Stimulated activated naive CD4-positive, alpha-beta T cell (primary cell): Measurements from ENCODE around the gene AREG.

Source experiments
- DNase-seq, 6 experiments: peaks; one replicate each; lab custom pipeline; 2025; lab: John Stamatoyannopoulos, UW

The AREG gene, protein sequence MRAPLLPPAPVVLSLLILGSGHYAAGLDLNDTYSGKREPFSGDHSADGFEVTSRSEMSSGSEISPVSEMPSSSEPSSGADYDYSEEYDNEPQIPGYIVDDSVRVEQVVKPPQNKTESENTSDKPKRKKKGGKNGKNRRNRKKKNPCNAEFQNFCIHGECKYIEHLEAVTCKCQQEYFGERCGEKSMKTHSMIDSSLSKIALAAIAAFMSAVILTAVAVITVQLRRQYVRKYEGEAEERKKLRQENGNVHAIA

DNA sequence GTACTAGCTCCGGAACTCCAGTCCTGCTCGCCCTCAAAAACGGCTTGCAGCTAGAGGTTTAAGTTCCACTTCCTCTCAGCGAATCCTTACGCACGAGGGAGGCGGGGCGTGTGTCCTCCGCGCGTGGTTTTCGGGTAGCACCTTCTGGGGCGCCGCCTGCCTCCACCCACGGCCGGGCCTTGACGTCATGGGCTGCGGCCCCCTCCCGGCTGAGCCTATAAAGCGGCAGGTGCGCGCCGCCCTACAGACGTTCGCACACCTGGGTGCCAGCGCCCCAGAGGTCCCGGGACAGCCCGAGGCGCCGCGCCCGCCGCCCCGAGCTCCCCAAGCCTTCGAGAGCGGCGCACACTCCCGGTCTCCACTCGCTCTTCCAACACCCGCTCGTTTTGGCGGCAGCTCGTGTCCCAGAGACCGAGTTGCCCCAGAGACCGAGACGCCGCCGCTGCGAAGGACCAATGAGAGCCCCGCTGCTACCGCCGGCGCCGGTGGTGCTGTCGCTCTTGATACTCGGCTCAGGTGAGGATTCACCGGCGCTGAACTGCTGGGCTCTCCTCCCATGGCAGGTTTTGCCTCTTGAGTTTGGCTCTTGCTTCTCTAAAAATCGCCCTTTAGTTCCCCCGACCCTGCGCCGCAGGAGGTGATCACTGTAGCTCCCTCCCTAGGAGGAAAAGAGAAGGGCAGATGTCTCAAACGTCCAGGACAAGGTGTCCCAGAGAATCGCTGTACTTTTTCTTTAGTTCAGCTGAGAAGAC lies at the start of gene AREG:
Gene AREG (plus strand): TSS at position 246 of the 752 bp plus-strand sequence. CDS start 210 bp downstream, at position 456.
- DNase-seq = peak; percentile 87 to 94 (median 93)

DNA sequence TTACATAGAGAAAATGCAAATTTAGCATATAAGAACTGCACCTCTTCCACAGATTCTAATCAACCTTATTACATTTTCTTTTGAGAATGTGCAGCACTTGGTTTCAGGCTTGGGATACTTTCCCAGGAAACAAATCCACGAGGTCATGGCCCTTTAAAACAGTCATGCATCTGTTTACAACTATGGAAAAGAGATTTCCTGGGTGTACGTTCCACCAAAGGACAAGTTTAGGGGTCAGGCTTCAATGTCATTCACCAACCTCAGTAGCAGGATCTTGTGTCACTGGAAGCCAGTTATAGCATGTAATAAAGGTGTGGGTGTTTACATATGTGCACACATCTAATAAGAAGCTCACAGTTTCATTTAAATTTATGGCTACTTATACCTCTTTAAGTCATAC lies 49.3 kb upstream of the AREG start:
- no peak for DNase-seq

DNA sequence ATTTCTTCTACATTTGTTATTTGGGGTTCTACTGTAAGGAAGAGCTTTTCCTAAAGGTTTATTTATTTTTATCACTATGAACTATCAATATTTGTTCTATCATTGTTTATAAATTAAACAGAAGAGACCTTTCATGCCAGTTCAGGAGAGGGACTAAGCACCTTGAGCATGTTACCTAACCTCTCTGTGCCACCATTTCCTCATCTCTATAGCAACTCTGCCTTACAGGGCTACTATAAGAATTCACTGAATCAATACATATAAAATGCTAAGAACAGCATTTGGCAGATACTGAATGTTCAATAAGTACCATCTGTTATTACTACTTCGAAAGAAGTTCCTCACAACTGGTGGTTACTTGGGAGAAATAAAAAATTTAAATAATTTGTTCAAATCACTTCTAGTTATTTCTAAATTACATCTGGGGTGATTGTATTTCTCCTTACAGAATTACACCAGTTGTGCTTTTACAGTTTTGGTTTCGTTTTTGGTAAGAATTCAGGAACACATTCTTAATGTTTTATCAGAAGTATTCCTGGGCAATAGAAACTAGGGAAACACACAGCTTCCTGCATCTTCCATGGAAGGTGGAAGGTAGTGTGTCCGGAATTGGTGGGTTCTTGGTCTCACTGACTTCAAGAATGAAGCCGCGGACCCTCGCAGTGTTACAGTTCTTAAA lies 47.0 kb upstream of the AREG start:
- DNase-seq = peak in 4 of 6 experiments; percentile 6 to 71 (median 64)

DNA sequence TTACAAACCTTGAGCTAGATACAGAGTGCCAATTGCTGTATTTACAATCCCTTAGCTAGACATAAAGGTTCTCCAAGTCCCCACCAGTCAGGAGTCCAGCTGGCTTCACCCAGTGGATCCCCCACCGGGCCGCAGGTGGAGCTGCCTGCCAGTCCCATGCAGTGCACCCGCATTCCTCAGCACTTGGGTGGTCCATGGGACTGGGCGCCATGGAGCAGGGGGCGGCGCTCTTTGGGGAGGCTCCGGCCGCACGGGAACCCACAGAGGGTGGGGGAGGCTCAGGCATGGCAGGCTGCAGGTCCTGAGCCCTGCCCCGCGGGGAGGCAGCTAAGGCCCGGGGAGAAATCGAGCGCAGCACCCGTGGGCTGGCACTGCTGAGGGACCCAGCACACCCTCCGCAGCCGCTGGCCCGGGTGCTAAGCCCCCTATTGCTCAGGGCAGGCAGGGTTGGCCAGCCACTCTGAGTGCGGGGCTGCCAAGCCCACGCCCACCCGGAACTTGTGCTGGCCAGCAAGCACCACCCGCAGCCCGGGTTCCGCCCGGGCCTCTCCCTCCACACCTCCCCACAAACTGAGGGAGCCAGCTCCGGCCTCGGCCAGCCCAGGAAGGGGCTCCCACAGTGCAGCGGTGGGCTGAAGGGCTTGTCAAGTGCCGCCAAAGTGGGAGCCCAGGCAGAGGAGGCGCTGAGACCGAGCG lies 45.9 kb upstream of the AREG start:
- DNase-seq = peak in 1 of 6 experiments; percentile 2

DNA sequence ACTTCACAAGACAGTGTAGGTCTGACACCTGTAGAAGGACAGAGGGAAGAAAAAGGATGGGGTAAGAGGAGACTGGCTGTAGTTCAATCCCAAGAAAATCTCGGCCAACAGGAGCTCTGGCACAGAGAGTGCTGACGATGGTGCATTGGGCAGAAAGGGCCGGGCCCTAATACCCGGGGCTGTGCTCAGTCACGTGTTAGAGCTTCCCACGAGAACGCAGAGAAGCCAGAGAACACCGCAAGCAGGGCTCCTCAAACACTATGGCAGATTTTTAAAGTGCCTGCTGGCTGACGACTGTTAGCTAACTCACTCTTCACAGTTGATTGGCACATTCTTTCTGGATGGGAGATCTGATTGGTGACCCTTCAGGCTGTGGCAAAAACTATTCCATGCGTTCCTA lies 44.5 kb upstream of the AREG start:
- no peak for DNase-seq

DNA sequence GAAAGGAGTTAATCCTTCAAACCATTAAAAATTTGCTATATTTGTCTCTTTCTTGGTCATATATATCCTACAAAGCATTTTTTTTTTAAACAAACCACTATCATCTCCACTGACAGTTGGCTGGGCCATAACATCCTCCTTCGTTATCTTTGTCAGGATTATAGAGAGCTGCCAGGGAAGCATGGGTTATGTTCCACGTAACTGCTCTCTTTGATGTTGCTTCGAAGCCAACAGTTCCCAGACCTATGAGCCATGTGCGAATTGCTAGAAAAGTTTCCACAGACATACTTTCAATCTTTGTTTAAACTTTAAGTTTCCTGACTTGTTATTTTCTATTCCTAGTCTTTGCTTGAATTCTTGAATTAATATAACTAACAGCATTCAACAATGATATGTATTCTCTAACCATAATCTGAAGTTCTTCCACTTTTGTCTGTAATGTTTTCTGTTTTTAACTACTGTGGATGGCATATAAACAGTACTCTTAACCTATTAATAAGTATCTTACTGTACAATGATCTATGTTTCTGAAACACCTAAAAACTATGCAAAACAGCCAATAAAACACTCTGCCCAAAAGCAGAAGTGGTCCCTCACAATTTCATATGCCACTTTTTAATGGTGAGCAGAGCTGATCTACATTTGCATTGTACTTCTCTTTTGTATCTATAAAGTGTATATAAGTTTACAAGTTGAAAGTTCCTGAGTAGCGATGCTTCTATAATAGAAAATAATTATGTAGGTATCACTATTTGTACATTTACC lies 42.1 kb upstream of the AREG start:
- DNase-seq = no peak

DNA sequence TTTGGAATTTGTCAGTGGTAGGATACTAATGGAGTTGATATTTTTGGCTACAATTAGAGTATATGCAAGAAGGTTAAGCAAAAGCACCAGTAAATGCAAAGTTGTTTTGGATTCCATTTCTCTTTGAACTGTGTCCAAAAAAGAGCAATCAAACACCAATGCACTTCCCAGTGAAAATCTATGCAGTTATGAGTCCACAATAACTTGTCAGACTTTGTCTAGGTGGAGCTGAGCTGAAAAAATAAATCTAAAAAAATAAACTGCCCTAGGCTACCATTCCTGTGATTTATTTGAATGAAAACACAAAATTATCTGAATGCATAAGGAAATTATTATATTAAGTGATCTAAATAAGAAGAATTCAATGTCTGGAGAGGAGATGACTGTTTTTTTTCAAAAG lies 37.0 kb upstream of the AREG start:
- DNase-seq = no peak

DNA sequence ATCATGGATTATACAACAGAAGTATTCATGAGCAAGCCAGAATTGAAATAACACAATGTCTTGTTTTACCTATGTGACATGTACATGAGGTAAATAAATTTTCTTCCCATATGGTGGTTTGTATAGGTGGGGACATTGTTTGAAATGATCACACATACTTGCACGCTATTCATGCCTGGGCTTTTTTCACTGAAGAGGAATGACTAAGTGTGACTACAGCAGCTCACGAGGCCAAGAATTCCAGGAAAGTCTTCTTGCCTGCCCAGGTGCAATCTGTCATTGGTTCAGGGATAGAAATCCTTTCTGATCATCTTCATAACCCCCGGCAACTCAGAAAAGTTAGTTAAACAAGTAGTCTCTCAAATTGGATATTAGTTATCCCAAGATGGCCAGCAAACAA lies 36.3 kb upstream of the AREG start:
- no peak for DNase-seq

DNA sequence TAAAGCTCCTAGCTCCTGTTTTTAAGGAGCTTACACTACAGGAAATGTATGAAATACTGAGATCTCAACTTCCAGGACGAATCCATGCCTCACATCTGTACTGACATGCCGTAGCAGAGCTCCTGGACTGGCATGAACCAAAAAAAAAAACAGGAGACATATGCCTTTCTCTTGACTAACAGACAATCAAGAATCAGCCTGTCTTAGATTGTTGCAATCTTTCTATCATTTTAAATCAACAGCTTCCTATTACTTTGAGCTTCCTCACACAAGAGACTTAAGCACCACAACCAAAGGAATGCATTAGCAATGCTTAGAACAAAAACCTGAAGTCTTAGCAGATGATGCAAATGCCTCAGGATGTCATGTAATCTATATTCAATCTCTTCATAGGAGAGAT lies 34.7 kb upstream of the AREG start:
- DNase-seq = no peak

DNA sequence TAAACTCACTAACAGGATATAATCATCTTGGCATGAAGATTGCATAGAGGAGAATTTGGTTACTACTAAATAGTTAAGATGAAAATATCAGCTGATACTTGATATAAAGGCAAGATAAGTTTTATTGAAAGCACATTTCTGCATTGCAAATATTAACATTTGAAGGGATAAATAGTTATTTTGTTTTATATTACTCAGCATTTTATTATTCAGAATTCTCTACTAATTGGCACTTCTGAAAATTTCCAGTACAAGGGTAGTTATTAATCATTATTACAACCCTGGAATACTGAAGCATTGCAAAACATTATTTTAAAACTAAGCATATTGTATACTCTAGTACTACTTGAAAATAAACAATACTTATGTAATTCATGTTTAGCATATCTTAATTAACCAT lies 32.7 kb upstream of the AREG start:
- DNase-seq = no peak

DNA sequence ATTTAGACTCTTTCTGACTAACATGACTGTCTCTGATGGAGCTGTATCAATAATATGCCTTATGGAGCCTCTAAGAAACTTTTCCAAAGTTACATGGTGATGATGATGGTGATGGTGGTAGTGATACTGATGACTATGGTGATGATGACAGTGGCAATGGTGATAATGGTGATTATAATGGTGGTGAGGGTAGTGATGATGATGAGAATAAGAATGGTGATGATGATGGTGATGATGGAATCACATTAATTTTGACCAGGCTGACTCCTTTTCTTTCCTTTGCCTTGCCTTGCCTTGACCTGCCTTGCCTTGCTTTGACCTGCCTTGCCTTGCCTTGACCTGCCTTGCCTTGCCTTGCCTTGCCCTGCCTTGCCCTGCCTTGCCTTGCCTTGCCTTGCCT lies 31.7 kb upstream of the AREG start:
- no peak for DNase-seq

DNA sequence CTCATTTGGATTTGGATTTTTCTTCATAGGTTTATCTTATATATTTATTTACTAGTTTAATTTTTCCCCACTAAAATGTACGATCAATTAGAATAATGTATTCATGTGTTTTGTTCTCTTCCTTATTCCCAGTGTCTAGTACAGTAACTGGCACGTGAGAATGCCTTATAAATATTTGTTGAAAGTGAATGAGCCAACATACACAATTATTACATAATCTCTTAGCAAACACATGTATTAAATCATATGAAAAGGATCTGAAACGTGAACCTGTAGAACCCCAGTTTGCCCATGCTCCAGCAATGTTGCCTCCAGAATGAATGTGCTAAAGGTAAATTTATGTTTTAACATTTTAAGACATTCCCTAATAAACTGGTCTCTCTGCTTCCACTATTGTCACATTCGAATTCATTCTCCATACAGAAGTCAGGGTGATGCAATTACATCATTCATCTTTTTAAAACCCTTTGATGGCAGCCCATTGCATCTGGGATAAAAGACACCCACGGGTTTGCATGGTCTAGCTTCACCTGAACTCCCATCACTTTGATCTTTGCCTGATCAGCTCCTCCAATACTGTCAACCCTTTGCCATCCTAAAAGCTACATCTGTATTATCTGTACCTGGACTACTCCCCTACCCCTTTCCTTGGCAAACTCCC lies 30.7 kb upstream of the AREG start:
- DNase-seq = no peak

DNA sequence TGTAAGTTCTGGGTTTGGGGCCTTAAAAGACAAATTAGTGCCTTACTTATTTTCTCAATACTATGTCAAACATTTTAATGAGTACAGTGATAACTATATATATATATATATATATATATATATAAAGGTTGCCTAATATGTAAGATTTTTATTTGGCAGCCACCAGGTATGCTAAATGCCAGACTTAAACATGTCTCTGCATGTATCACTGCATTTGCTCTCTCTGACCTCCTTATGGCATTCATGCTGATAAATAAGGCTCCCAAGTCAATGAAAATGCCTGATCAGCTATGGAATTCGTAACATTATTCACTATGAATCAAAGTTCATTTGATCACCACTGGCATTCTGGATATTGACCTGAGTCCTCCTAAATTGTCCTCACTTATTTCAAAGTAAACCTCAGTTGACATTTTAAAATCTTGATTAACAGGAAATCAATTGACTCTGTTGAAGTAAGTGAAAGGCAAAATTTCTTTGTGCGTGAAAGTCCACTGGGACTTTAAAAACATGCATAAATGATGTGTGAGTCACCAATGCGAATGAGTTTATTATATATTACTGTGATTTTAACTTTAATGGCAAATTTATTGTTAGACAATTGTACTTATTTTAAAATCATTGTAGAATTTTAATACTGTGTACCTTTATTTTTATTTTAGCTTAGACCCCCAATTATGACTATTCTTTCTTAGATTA lies 29.2 kb upstream of the AREG start:
- no peak for DNase-seq

DNA sequence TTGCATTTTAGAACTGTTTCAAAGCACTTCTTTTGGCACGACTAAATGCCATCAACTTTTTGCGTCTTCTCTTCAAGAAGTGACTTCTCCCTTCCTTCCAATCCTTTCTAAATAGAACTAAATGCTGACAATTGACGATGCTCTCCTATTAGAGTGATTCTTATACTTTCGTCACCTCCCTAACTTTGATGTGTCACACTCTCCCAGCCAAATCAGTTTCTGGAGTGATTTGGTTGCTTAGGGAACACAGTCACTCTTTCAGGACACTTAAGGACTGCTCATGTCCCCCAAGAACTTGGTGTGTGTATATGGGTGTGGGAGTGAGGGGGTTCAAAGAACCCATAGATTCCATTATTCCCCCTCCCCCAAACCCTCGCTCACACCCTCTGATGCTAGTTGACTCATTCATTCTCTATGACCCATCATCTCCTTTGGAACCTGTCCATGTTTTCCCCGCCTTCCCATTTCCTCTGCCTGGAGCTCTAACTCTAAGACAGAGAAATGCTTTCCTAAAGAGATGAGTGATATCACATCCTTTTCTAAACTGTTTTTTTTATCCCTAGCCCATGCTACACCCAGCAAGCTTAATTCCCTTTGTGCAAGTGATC lies 26.8 kb upstream of the AREG start:
- no peak for DNase-seq

DNA sequence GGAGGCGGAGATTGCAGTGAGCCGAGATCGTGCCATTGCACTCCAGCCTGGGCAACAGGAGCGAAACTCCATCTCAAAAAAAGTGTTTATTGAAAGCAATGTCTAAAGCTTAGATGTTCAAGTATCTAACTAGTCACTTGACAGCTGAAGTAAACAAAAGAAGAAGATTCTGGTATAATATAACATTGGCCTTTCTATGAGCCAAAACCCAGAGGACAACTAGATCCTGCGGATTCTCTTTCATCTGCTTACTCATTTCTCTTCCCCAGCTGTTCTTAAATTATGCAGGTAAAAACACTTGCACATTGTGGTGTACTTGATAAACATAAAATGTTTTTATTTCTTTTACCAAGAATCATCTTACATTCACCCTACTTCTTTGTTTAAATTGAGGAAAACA lies 24.1 kb upstream of the AREG start:
- no peak for DNase-seq

DNA sequence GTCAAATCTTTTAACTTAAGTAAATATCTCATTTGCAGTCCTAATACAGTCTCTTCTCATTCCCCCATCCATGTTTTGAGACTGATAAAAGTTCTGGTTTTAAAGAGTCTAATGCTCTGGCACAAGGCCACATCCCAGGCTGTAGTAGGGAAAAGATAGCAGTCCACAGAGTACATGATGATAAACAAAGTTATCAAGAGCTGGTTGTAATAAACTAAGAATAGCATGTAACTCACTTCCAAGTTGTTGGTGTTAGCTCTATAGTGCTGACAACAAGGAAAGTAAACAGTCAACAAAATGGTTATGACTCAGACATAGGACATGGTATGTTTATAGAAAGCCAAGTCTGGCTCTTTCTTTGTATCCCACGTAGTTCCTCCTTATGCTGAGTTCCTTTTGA lies 21.8 kb upstream of the AREG start:
- no peak for DNase-seq

DNA sequence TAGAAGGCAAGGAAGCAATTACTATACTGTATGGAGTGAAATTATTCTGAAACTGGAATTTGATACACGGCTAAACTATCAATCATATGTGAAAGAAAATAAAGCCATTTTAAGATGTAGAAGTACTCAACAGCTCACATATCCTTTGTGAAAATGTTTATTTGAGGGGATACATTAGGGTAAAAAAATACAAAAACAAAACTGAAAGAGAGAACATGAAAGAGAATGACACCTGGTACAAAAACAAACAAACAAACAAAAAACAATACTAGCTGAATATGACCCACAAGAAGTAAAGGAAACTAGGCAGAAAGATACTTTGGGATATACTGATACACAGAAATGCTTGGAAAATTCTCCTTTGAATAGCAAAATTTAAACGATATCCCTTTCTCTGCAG lies 20.8 kb upstream of the AREG start:
- no peak for DNase-seq

DNA sequence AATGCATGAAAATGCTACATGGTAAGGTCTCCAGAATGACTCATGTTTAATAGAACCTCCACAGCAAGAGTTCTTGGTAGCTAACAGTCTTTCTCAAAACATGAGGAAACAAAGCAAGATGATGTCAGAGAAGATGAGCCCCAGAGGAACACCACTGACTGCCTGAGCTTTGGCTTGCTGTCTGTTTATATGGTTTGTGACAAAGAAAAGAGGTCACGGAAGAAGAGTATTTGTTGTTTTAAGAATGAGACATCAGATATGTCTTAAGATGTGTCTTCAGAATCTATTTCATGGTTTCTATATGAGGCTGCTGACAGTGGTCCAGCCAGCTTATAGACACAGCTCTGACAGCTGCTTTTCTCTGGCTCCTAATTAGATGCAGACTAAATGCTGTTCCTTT lies 18.8 kb upstream of the AREG start:
- DNase-seq = no peak

DNA sequence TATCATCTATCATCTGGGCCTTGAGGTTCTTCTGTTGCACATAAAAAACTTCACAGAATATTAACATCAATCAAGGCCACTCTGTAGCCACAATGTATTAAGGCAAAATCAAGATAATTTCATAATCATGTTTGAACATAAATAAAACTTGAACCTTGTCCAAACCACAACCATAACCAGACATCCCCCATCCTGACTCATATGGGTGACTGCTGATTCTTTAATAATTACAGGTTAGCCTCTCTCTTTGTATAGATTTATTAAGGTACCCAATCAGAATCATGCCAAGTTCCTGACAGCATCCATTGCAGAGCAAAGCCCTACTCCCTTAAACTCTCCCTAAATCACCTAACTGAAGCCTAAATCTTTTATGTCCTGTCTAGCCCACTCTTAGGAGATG lies 16.7 kb upstream of the AREG start:
- no peak for DNase-seq

DNA sequence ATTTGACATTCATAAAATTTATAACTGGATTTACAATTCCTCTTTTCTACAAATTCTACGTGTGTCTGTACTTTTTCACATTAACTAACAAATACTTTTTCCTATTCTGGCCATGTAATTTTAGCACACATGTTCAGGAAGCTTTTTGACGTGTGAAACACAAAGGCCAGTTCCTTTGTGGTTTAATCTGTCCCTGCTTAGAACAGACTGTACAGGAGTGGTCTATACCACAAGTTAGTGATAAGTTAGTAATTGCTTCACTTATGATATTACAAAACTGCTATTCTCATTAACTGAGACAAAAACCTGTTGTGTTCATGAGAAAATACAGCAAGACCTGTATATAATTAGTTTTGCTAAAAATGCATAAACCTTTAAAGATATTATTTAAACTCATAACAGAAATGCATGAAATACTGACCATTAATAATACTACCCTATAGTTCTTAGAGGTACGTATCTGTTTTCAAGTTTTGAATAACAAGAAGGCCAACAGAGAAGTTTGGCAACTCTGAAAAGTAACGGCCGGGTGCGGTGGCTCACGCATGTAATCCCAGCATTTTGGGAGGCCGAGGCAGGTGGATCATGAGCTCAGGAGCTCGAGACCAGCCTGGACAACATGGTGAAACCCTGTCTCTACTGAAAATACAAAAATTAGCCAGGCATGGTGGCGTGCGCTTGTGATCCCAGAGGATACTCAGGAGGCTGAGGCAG lies 13.7 kb upstream of the AREG start:
- no peak for DNase-seq
